RKO (cell line): Measurements from ENCODE around the gene CCDC201.
"Not testable (repeated sequence)": the region's sequence is repeated elsewhere in the genome, so short reads cannot be mapped to it uniquely, and the experiment has no call there.

Experiments used
- DNase-seq: peaks from one replicate; pipeline ENCODE4 v3.0.0-alpha.2; 2016; ENCODE audit warnings: low spot score

CCDC201 gene

GRCh38 chr7:45817016-45817415 is 55.9 kb downstream of the CCDC201 start:
- not testable (repeated sequence) for DNase-seq

- not testable (repeated sequence) for DNase-seq
These were observed 58.4 kb downstream of the CCDC201 start for GRCh38 chr7:45814216-45815118.

GRCh38 chr7:45813771-45814170 is 59.1 kb downstream of the CCDC201 start:
- DNase-seq, result not testable (repeated sequence)

GRCh38 chr7:45812946-45813345 is 59.9 kb downstream of the CCDC201 start:
- DNase-seq, result no peak

GRCh38 chr7:45811652-45812234 is 61.1 kb downstream of the CCDC201 start:
- not testable (repeated sequence) for DNase-seq

- DNase-seq, result not testable (repeated sequence)
These were observed 62.4 kb downstream of the CCDC201 start for GRCh38 chr7:45810451-45811005.
